ENCODE data around the gene TAF1.
"Not testable (repeated sequence)": the region's sequence is repeated elsewhere in the genome, so short reads cannot be mapped to it uniquely, and the experiment has no call there.

Gene TAF1

GRCh38 chrX:71372388-71372787 lies 6.2 kb downstream of the TAF1 start:
- H3K36me3 ChIP-seq (ENCODE audit: insufficient read depth, low read length): peaks cover 7% of the 10 kb centered on the region
- H3K4me1 ChIP-seq (ENCODE audit: insufficient read depth, low read length): 0 out of 2 replicates have a peak, but pooled peaks cover 7% of the 10 kb centered on the region
- H3K9ac ChIP-seq (ENCODE audit: low read depth, low read length): no peak overlapping the region
- H3K9me3 ChIP-seq (ENCODE audit: control insufficient read depth, insufficient read depth, low read length): no peaks in the 10 kb centered on the region

- Histone ChIP-seq H3K9ac (ENCODE audit: low read depth, low read length) (no peak overlapping the region), H3K4me1 (ENCODE audit: insufficient read depth, low read length) (no peaks in the 10 kb centered on the region)
These were observed 12.6 kb downstream of the TAF1 start for GRCh38 chrX:71378732-71379131.

DNA sequence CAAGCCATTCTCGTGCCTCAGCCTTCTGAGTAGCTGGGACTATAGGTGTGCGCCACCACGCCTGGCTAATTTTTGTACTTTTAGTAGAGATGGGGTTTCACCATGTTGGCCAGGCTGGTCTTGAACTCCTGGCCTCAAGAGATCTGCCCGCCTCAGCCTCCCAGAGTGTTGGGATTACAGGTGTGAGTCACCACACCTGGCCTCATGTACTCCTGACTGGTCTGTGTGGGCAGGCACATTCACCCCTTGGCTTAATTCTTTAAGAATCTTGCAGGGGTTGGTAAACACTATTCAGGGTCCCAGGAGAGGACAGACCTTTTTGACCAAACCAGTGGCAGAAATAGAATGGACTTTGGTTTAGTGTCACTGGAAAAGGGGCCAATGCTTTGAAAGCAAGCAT lies 25.6 kb downstream of the TAF1 start:
- not testable (repeated sequence) for H3K9me3 ChIP-seq (ENCODE audit: control insufficient read depth, insufficient read depth, low read length); H3K9ac ChIP-seq (ENCODE audit: low read depth, low read length); H3K4me1 ChIP-seq (ENCODE audit: insufficient read depth, low read length)
- peaks cover 27% of the 10 kb centered on the region for H3K36me3 ChIP-seq (ENCODE audit: insufficient read depth, low read length)

More at GRCh38 chrX:71378732-71379131, 12.6 kb downstream of the TAF1 start:
- Histone ChIP-seq H3K9me3 (ENCODE audit: control insufficient read depth, insufficient read depth, low read length) (no peaks in the 10 kb centered on the region), H3K36me3 (ENCODE audit: insufficient read depth, low read length) (peaks cover 22% of the 10 kb centered on the region; the same call in 1 of the 2 replicates)

GRCh38 chrX:71393919-71394318 lies 27.8 kb downstream of the TAF1 start:
- no peaks in the 10 kb centered on the region for H3K9me3 ChIP-seq (ENCODE audit: control insufficient read depth, insufficient read depth, low read length)
- H3K36me3 ChIP-seq (ENCODE audit: insufficient read depth, low read length): peaks cover 32% of the 10 kb centered on the region
- no peaks in the 10 kb centered on the region for H3K4me1 ChIP-seq (ENCODE audit: insufficient read depth, low read length)
- no peak overlapping the region for H3K9ac ChIP-seq (ENCODE audit: low read depth, low read length)

- peaks cover 32% of the 10 kb centered on the region for H3K36me3 ChIP-seq (ENCODE audit: insufficient read depth, low read length)
- no peaks in the 10 kb centered on the region for H3K4me1 ChIP-seq (ENCODE audit: insufficient read depth, low read length)
- H3K9me3 ChIP-seq (ENCODE audit: control insufficient read depth, insufficient read depth, low read length): no peaks in the 10 kb centered on the region
- no peak overlapping the region for H3K9ac ChIP-seq (ENCODE audit: low read depth, low read length)
These were observed 30.4 kb downstream of the TAF1 start for GRCh38 chrX:71396576-71396975.

DNA sequence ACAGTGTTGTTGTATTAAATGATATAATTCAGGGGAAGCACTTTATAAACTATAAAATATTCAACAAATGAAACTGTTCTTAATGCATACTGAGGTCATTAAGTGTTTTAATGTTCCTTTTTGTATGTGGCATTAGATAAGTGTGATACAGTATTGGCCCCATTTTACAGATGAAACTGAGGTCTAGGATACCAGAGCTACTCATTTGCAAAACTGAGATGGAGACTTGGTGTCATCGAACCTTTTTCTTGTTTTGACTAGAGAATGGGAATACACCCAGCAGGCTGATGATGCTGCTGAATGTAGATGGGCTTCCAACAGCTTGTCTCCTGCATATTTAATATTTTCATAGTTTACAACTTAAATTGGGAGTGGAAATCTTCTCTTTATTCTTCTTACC lies 34.6 kb downstream of the TAF1 start:
- H3K36me3 ChIP-seq (ENCODE audit: insufficient read depth, low read length): peaks cover 15% of the 10 kb centered on the region
- no peaks in the 10 kb centered on the region for H3K9me3 ChIP-seq (ENCODE audit: control insufficient read depth, insufficient read depth, low read length)
- H3K4me1 ChIP-seq (ENCODE audit: insufficient read depth, low read length): no peaks in the 10 kb centered on the region
- H3K9ac ChIP-seq (ENCODE audit: low read depth, low read length): no peak overlapping the region

DNA sequence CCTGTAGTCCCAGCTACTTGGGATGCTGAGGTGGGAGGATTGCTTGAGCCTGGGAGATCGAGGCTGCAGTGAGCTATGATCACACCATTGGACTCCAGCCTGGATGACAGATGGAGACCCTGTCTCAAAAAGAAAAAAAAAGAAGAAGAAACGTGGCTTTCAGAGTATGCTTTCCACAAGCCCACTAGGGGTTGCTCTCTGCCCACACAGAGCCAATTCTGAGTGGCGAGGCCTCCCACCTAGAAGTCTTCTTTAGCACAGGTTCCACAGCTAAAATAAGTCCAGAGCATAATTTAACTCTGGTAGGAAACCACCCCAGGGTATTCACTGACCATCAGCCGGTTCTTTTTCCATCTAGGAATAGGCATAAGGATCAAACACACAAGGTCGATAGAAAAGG lies 50.1 kb downstream of the TAF1 start:
- H3K4me1 ChIP-seq (ENCODE audit: insufficient read depth, low read length); H3K9me3 ChIP-seq (ENCODE audit: control insufficient read depth, insufficient read depth, low read length); H3K36me3 ChIP-seq (ENCODE audit: insufficient read depth, low read length); H3K9ac ChIP-seq (ENCODE audit: low read depth, low read length): not testable (repeated sequence)

GRCh38 chrX:71420686-71421085 lies 54.5 kb downstream of the TAF1 start:
- Histone ChIP-seq H3K36me3 (ENCODE audit: insufficient read depth, low read length) (peaks cover 12% of the 10 kb centered on the region; the same call in 1 of the 2 replicates), H3K4me1 (ENCODE audit: insufficient read depth, low read length) (no peaks in the 10 kb centered on the region), H3K9ac (ENCODE audit: low read depth, low read length) (no peak overlapping the region), H3K9me3 (ENCODE audit: control insufficient read depth, insufficient read depth, low read length) (no peaks in the 10 kb centered on the region)

GRCh38 chrX:71432733-71433132 lies 66.6 kb downstream of the TAF1 start:
- 0 out of 2 replicates have a peak, but pooled peaks cover 3% of the 10 kb centered on the region for H3K36me3 ChIP-seq (ENCODE audit: insufficient read depth, low read length)
- H3K9ac ChIP-seq (ENCODE audit: low read depth, low read length): no peak overlapping the region
- H3K4me1 ChIP-seq (ENCODE audit: insufficient read depth, low read length): no peaks in the 10 kb centered on the region
- no peaks in the 10 kb centered on the region for H3K9me3 ChIP-seq (ENCODE audit: control insufficient read depth, insufficient read depth, low read length)

GRCh38 chrX:71438750-71439149 lies 72.6 kb downstream of the TAF1 start:
- H3K9me3 ChIP-seq (ENCODE audit: control insufficient read depth, insufficient read depth, low read length): no peaks in the 10 kb centered on the region
- no peaks in the 10 kb centered on the region for H3K4me1 ChIP-seq (ENCODE audit: insufficient read depth, low read length)
- H3K36me3 ChIP-seq (ENCODE audit: insufficient read depth, low read length): 0 out of 2 replicates have a peak, but pooled peaks cover 3% of the 10 kb centered on the region
- no peak overlapping the region for H3K9ac ChIP-seq (ENCODE audit: low read depth, low read length)

DNA sequence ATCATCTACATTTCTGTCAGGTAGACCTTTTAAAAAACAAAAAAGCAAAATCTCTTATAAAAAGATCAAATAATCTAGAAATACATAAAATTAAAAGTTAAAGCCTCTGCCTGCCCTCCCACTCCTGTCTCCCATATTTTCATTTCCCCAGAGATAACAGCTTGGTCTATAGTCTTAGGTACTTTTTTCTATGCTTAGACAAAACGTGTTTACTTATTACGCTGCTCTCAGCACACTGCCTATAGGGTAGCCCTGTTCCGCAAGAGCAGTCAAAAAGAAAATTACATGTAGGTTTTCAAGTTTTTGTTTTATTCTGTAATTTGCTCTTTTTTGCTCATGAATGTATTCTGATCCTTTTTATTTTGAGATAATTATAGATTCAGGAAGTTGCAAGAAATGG lies 73.3 kb downstream of the TAF1 start:
- Histone ChIP-seq H3K9me3 (ENCODE audit: control insufficient read depth, insufficient read depth, low read length) (no peaks in the 10 kb centered on the region), H3K9ac (ENCODE audit: low read depth, low read length) (no peak overlapping the region), H3K36me3 (ENCODE audit: insufficient read depth, low read length) (0 out of 2 replicates have a peak, but pooled peaks cover 3% of the 10 kb centered on the region), H3K4me1 (ENCODE audit: insufficient read depth, low read length) (no peaks in the 10 kb centered on the region)

DNA sequence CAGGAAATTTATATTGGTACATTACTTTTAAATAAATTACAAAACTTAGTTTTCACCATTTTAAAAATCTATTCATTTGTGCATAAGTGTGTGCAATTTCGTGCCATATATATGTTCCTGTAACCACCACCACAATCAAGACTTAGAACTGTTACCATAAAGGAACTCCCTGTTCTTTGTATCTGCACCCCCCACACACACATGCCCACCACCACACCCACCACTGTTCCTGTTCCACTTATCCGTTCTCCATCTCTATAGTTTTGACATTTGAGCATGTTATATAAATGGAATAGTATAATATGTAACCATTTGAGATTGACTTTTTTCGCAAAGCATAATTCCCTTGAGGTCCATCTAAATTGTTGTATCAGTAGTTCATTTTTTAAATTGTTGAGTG lies 73.7 kb downstream of the TAF1 start:
- Histone ChIP-seq H3K9ac (ENCODE audit: low read depth, low read length) (no peak overlapping the region), H3K9me3 (ENCODE audit: control insufficient read depth, insufficient read depth, low read length) (no peaks in the 10 kb centered on the region), H3K4me1 (ENCODE audit: insufficient read depth, low read length) (no peaks in the 10 kb centered on the region), H3K36me3 (ENCODE audit: insufficient read depth, low read length) (0 out of 2 replicates have a peak, but pooled peaks cover 2% of the 10 kb centered on the region)

GRCh38 chrX:71440401-71440800 lies 74.2 kb downstream of the TAF1 start:
- no peaks in the 10 kb centered on the region for H3K9me3 ChIP-seq (ENCODE audit: control insufficient read depth, insufficient read depth, low read length)
- no peak overlapping the region for H3K9ac ChIP-seq (ENCODE audit: low read depth, low read length)
- H3K4me1 ChIP-seq (ENCODE audit: insufficient read depth, low read length): no peaks in the 10 kb centered on the region
- no peaks in the 10 kb centered on the region for H3K36me3 ChIP-seq (ENCODE audit: insufficient read depth, low read length)

DNA sequence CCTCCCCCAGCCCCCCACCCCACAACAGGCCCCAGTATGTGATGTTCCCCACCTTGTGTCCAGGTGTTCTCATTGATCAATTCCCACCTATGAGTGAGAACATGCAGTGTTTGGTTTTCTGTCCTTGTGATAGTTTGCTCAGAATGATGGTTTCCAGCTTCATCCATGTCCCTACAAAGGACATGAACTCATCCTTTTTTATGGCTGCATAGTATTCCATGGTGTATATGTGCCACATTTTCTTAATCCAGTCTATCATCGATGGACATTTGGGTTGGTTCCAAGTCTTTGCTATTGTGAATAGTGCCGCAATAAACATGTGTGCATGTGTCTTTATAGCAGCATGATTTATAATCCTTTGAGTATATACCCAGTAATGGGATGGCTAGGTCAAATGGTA lies 75.7 kb downstream of the TAF1 start:
- not testable (repeated sequence) for H3K9ac ChIP-seq (ENCODE audit: low read depth, low read length); H3K36me3 ChIP-seq (ENCODE audit: insufficient read depth, low read length); H3K4me1 ChIP-seq (ENCODE audit: insufficient read depth, low read length); H3K9me3 ChIP-seq (ENCODE audit: control insufficient read depth, insufficient read depth, low read length)

GRCh38 chrX:71450433-71451106 lies 84.4 kb downstream of the TAF1 start:
- Histone ChIP-seq H3K9me3 (ENCODE audit: control insufficient read depth, insufficient read depth, low read length) (0 out of 2 replicates have a peak, but pooled peaks cover 2% of the 10 kb centered on the region), H3K36me3 (ENCODE audit: insufficient read depth, low read length) (peaks cover 9% of the 10 kb centered on the region), H3K9ac (ENCODE audit: low read depth, low read length) (no peak overlapping the region), H3K4me1 (ENCODE audit: insufficient read depth, low read length) (no peaks in the 10 kb centered on the region)
